ENCODE data around the gene EPB41L4B.

DNA sequence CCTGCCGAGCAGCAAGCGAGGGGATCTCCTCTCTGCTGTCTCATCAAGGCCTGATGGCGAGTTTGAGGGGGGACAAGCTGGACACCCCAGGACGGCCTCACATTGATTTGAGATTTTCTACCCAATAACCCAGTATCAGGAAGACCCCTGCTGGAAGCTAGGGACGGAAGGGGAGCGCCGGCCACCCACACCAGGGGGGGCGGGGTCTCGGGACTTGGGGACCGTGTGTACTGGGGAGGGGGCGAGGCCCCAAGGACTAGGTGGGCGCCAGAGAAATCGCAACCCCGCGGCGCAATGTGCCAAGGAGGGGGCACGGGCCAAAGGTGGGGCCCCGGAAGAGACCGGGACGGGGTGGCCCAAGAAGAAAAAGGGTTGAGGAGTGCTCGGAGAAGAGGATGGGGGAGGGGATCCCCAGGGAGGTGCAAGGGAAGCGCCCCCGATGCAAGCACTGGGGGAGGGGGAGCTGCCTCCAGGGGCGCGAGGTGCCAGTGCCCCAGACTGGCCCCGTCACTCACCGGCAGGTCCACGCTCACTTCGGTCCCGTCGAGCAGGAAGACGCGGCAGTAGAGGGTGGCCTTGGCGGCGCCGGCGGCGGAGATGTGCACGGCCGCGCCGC, 1.1 kb downstream of the EPB41L4B start:
- TF ChIP-seq, protein P1, sequence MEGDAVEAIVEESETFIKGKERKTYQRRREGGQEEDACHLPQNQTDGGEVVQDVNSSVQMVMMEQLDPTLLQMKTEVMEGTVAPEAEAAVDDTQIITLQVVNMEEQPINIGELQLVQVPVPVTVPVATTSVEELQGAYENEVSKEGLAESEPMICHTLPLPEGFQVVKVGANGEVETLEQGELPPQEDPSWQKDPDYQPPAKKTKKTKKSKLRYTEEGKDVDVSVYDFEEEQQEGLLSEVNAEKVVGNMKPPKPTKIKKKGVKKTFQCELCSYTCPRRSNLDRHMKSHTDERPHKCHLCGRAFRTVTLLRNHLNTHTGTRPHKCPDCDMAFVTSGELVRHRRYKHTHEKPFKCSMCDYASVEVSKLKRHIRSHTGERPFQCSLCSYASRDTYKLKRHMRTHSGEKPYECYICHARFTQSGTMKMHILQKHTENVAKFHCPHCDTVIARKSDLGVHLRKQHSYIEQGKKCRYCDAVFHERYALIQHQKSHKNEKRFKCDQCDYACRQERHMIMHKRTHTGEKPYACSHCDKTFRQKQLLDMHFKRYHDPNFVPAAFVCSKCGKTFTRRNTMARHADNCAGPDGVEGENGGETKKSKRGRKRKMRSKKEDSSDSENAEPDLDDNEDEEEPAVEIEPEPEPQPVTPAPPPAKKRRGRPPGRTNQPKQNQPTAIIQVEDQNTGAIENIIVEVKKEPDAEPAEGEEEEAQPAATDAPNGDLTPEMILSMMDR (IDR thresholded peaks at IDR 0.05; ENCODE audit: poor library complexity, severe bottlenecking) = no peak
- no peak for TF ChIP-seq POLR2AphosphoS5 (IDR thresholded peaks at IDR 0.05)
- TF ChIP-seq REST (IDR thresholded peaks at IDR 0.05; ENCODE audit: borderline replicate concordance) = no peak
- TF ChIP-seq EZH2 (IDR thresholded peaks at IDR 0.05; ENCODE audit: borderline replicate concordance, insufficient read depth, low read length, poor library complexity, severe bottlenecking) = no peak
- no peak for TF ChIP-seq EP300 (conservative IDR thresholded peaks at IDR 0.05; ENCODE audit: poor library complexity, severe bottlenecking)
- TF ChIP-seq TAF1 (IDR thresholded peaks at IDR 0.05; ENCODE audit: low read depth) = no peak

Measured in neural cell (in vitro differentiated cells).